PC-3 (cell line): ENCODE results near the gene VWA2. TPM values are rescaled to one million over a fixed set of nuclear protein-coding genes. Genes with fewer than 3 reads are reported as not detected.

ENCODE experiments used
- ATAC-seq: fragments of 200-7000 bp; cut with Tn5 transposase; 2 replicates; pipeline ENCODE4 v1.9.1; 2020; ENCODE audit warnings: mild to moderate bottlenecking, moderate library complexity
- BruUV-seq: library from RNA; stranded (reverse); fragments of 400-500 nt; replicated peaks from 2 replicates; lab custom pipeline; 2021; lab: Mats Ljungman, UMichigan
- CTCF ChIA-PET: fragments of 300-600 bp; sonication (Branson Sonifier 250); formaldehyde crosslinking; loops from one replicate; lab custom pipeline; 2022; ENCODE audit warnings: antibody characterized with exemption; lab: Charles Lee
- POLR2A ChIA-PET: fragments of 300-600 bp; sonication (Branson Sonifier 250); formaldehyde crosslinking; loops from one replicate; lab custom pipeline; 2022; ENCODE audit warnings: antibody characterized with exemption; ENCODE audit not compliant: unreplicated experiment; lab: Charles Lee
- DNase-seq: peaks from one replicate; pipeline ENCODE4 v3.0.0-alpha.2; 2015
- H2AFZ ChIP-seq: fragments of 300-600 bp; sonication (generic); 2 replicates; pipeline ENCODE4 v1.6.0; 2016; ENCODE audit warnings: antibody characterized with exemption, low read length
- H3F3A ChIP-seq: fragments of 300-600 bp; sonication (generic); one replicate; pipeline ENCODE4 v1.6.0; 2017; ENCODE audit warnings: antibody characterized with exemption, low read length, control low read depth, mild to moderate bottlenecking; ENCODE audit not compliant: unreplicated experiment
- H3K27ac ChIP-seq: fragments of 300-600 bp; sonication (generic); 2 replicates; pipeline ENCODE4 v1.5.1; 2016; ENCODE audit warnings: mild to moderate bottlenecking, low read length
- H3K27me3 ChIP-seq: fragments of 300-600 bp; sonication (generic); 2 replicates; pipeline ENCODE4 v1.6.1; 2016; ENCODE audit warnings: low read length, mixed read lengths
- H3K36me3 ChIP-seq: fragments of 300-600 bp; sonication (generic); 2 replicates; pipeline ENCODE4 v1.6.1; 2016; ENCODE audit warnings: low read depth, mixed run types, low read length, mixed read lengths
- H3K4me1 ChIP-seq: fragments of 300-600 bp; sonication (generic); 2 replicates; pipeline ENCODE4 v1.5.1; 2016; ENCODE audit warnings: low read length; ENCODE audit not compliant: insufficient read depth
- H3K4me2 ChIP-seq: fragments of 300-600 bp; sonication (generic); 2 replicates; pipeline ENCODE4 v1.6.0; 2016; ENCODE audit warnings: low read length
- H3K4me3 ChIP-seq: fragments of 300-600 bp; sonication (generic); 2 replicates; pipeline ENCODE4 v1.5.1; 2016; ENCODE audit warnings: mild to moderate bottlenecking, low read length, mixed read lengths
- H3K79me2 ChIP-seq: fragments of 300-600 bp; sonication (generic); 2 replicates; pipeline ENCODE4 v1.6.1; 2017; ENCODE audit warnings: low read length, mixed read lengths
- H3K9ac ChIP-seq: fragments of 300-600 bp; sonication (generic); 2 replicates; pipeline ENCODE4 v1.6.0; 2016; ENCODE audit warnings: mild to moderate bottlenecking, low read length
- H3K9me2 ChIP-seq: fragments of 300-600 bp; sonication (generic); replicated peaks from 2 replicates; pipeline ENCODE4 v1.6.1; 2016; ENCODE audit warnings: mixed run types, low read length, mixed read lengths
- H3K9me3 ChIP-seq: fragments of 300-600 bp; sonication (generic); 2 replicates; pipeline ENCODE4 v1.6.1; 2016; ENCODE audit warnings: low read length, mixed read lengths
- H4K20me1 ChIP-seq: fragments of 300-600 bp; sonication (generic); 2 replicates; pipeline ENCODE4 v1.6.1; 2016; ENCODE audit warnings: low read length, mixed read lengths
- CTCF ChIP-seq: fragments of 300-600 bp; sonication (generic); conservative IDR thresholded peaks from 2 replicates; pipeline ENCODE4 v1.5.1; 2017; ENCODE audit warnings: antibody characterized with exemption, low read depth, mild to moderate bottlenecking, low read length
- EZH2 ChIP-seq: fragments of 300-600 bp; sonication (generic); IDR thresholded peaks from one replicate; pipeline ENCODE4 v1.6.1; 2017; ENCODE audit warnings: antibody characterized with exemption, mild to moderate bottlenecking, low read length; ENCODE audit not compliant: unreplicated experiment
- EZH2phosphoT487 ChIP-seq: fragments of 300-600 bp; sonication (generic); IDR thresholded peaks from 2 replicates; pipeline ENCODE4 v1.6.1; 2018; ENCODE audit warnings: mild to moderate bottlenecking, antibody characterized with exemption, low read length, borderline replicate concordance
- intact Hi-C: fragments of 100-400 bp; cut with micrococcal nuclease; formaldehyde crosslinking; loops from 2 replicates; pipeline ENCODE4 v1.9.0; 2023
- total RNA-seq: library from RNA; depleted of rRNA; stranded (reverse); fragments of >200 nt; gene quantifications from 2 replicates; pipeline ENCODE4 v1.2.3, GENCODE V29; 2014

Gene VWA2
- total RNA-seq, 1 experiment from 2014 or later = not detected

- intact Hi-C loops = no loop called here
- Histone ChIP-seq H3K9me2 (no peaks in the 10 kb centered on the region), H3K4me2 (no peak overlapping the region), H4K20me1 (no peaks in the 10 kb centered on the region), H3K36me3 (no peaks in the 10 kb centered on the region), H3K9me3 (no peaks in the 10 kb centered on the region), H3K79me2 (no peaks in the 10 kb centered on the region), H3K4me3 (no peak overlapping the region), H2AFZ (no peak overlapping the region), H3K9ac (no peak overlapping the region), H3F3A (no peaks in the 10 kb centered on the region), H3K4me1 (no peaks in the 10 kb centered on the region), H3K27ac (no peak overlapping the region), H3K27me3 (peaks cover 70% of the 10 kb centered on the region)
- POLR2A ChIA-PET = interaction anchor here (0.7 kb wide), 1 partner anchor 106 kb away, joined by 5 read pairs; no protein-coding TSS in a partner anchor
- ATAC-seq (no peak), DNase-seq (no peak)
- CTCF ChIA-PET = no interaction called here
- no TSS peak for BruUV-seq
- TF ChIP-seq EZH2 (no peak), EZH2phosphoT487 (no peak), CTCF (no peak)
Measured at GRCh38 chr10:114206902-114207301, 32.2 kb upstream of the VWA2 start.

GRCh38 chr10:114207349-114207748, 31.7 kb upstream of the VWA2 start:
- no TSS peak for BruUV-seq
- H3K4me1 ChIP-seq = no peaks in the 10 kb centered on the region
- ChIA-PET POLR2A (no interaction called here), CTCF (no interaction called here)
- no peak for ATAC-seq
- intact Hi-C loops = no loop called here
- TF ChIP-seq EZH2phosphoT487 (no peak), EZH2 (no peak), CTCF (no peak)
- no peak overlapping the region for H3K27ac ChIP-seq
- H3K9ac ChIP-seq = no peak overlapping the region
- DNase-seq = no peak
- no peaks in the 10 kb centered on the region for H4K20me1 ChIP-seq
- H3K4me2 ChIP-seq = no peak overlapping the region
- H2AFZ ChIP-seq = no peak overlapping the region
- H3K36me3 ChIP-seq = no peaks in the 10 kb centered on the region
- no peak overlapping the region for H3K4me3 ChIP-seq
- peaks cover 73% of the 10 kb centered on the region for H3K27me3 ChIP-seq
- H3K79me2 ChIP-seq = no peaks in the 10 kb centered on the region
- no peaks in the 10 kb centered on the region for H3F3A ChIP-seq
- H3K9me2 ChIP-seq = no peaks in the 10 kb centered on the region
- no peaks in the 10 kb centered on the region for H3K9me3 ChIP-seq

- intact Hi-C loops = no loop called here
- Histone ChIP-seq H3K36me3 (no peaks in the 10 kb centered on the region), H3K9me3 (no peaks in the 10 kb centered on the region), H2AFZ (no peak overlapping the region), H3F3A (no peaks in the 10 kb centered on the region), H3K27me3 (peaks cover 73% of the 10 kb centered on the region), H3K4me2 (no peak overlapping the region), H3K79me2 (no peaks in the 10 kb centered on the region), H3K9me2 (no peaks in the 10 kb centered on the region), H4K20me1 (no peaks in the 10 kb centered on the region), H3K9ac (no peak overlapping the region), H3K4me1 (no peaks in the 10 kb centered on the region), H3K4me3 (no peak overlapping the region), H3K27ac (no peak overlapping the region)
- ATAC-seq (no peak), DNase-seq (no peak)
- no TSS peak for BruUV-seq
- no peak for TF ChIP-seq EZH2phosphoT487
- TF ChIP-seq CTCF = no peak
- no peak for TF ChIP-seq EZH2
- CTCF ChIA-PET = no interaction called here
- POLR2A ChIA-PET = no interaction called here
Measured at GRCh38 chr10:114208351-114208750, 30.7 kb upstream of the VWA2 start.
